SU-DHL-6 (cell line): ENCODE results near the gene CFDP1.

Source experiments
- CTCF ChIP-seq: fragments of 200-600 bp; sonication (generic); IDR thresholded peaks from one replicate; pipeline ENCODE4 v1.5.1; 2017; ENCODE audit warnings: antibody characterized with exemption, mild to moderate bottlenecking, low read length, moderate library complexity; ENCODE audit not compliant: insufficient read depth, poor library complexity, severe bottlenecking
- EZH2phosphoT487 ChIP-seq: fragments of 200-600 bp; sonication (generic), shearing (Covaris generic); conservative IDR thresholded peaks from 2 replicates; pipeline ENCODE4 v1.6.1; 2018; ENCODE audit warnings: mild to moderate bottlenecking, antibody characterized with exemption, low read length, moderate library complexity, mixed read lengths

GRCh38 chr16:75262800-75263127, 170.5 kb downstream of the CFDP1 start:
- no peak for TF ChIP-seq CTCF
- TF ChIP-seq EZH2phosphoT487: no peak
